OCI-LY3 (cell line): ENCODE measurements around the gene ZNF564.
"Not testable (repeated sequence)": the region's sequence is repeated elsewhere in the genome, so short reads cannot be mapped to it uniquely, and the experiment has no call there.

Experiments
- H2AFZ ChIP-seq: fragments of 200-600, 300-600 bp; shearing (Covaris generic); 2 replicates; pipeline ENCODE4 v1.6.0; 2014; ENCODE audit warnings: antibody characterized with exemption, low read depth, low read length
- H3K27ac ChIP-seq: fragments of 200-600, 300-600 bp; sonication (generic); 2 replicates; pipeline ENCODE4 v1.5.1; 2014; ENCODE audit warnings: mild to moderate bottlenecking, low read length, moderate library complexity, mixed read lengths
- H3K27me3 ChIP-seq: fragments of 200-600, 300-600 bp; sonication (generic); 2 replicates; pipeline ENCODE4 v1.6.1; 2014; ENCODE audit warnings: low read depth, low read length, mixed read lengths
- H3K36me3 ChIP-seq: fragments of 200-600, 300-600 bp; sonication (generic); replicated peaks from 2 replicates; pipeline ENCODE3; 2014; ENCODE audit warnings: low read depth, low read length, mixed read lengths
- H3K4me1 ChIP-seq: fragments of 300-600, 200-600 bp; sonication (generic); 2 replicates; pipeline ENCODE4 v1.6.1; 2014; ENCODE audit warnings: low read length, mixed read lengths
- H3K4me2 ChIP-seq: fragments of 200-600, 300-600 bp; sonication (generic); 2 replicates; pipeline ENCODE4 v1.6.1; 2014; ENCODE audit warnings: low read length, mixed read lengths
- H3K4me3 ChIP-seq: fragments of 300-600, 200-600 bp; sonication (generic); 2 replicates; pipeline ENCODE4 v1.5.1; 2014; ENCODE audit warnings: antibody characterized with exemption, mild to moderate bottlenecking, low read length, moderate library complexity
- H3K79me2 ChIP-seq: fragments of 300-600, 200-600 bp; shearing (Covaris generic); 2 replicates; pipeline ENCODE4 v1.6.1; 2014; ENCODE audit warnings: mild to moderate bottlenecking, low read length, mixed read lengths
- H3K9ac ChIP-seq: fragments of 300-600, 200-600 bp; shearing (Covaris generic); 2 replicates; pipeline ENCODE4 v1.6.0; 2014; ENCODE audit warnings: mild to moderate bottlenecking, low read length, moderate library complexity
- H3K9me3 ChIP-seq: fragments of 200-600, 300-600 bp; shearing (Covaris generic); 2 replicates; pipeline ENCODE4 v1.6.1; 2014; ENCODE audit warnings: low read length, mixed read lengths; ENCODE audit not compliant: insufficient read depth
- H4K20me1 ChIP-seq: fragments of 200-600, 300-600 bp; sonication (generic); 2 replicates; pipeline ENCODE4 v1.6.1; 2016; ENCODE audit warnings: low read length, mixed read lengths; ENCODE audit not compliant: insufficient read depth
- EZH2phosphoT487 ChIP-seq: fragments of 200-600 bp; shearing (Covaris generic); IDR thresholded peaks from 2 replicates; pipeline ENCODE4 v1.6.1; 2018; ENCODE audit warnings: antibody characterized with exemption, mixed run types, low read depth
- TF ChIP-seq, protein P1 (sequence below): fragments of 200-600, 300-600 bp; sonication (generic); IDR thresholded peaks from 2 replicates; pipeline ENCODE4 v1.5.1; 2014; ENCODE audit warnings: antibody characterized with exemption, low read length, low read depth

Gene ZNF564

GRCh38 chr19:12494260-12494860 is 56.9 kb downstream of the ZNF564 start:
- no peak overlapping the region for H3K27ac ChIP-seq
- peaks cover 3% of the 10 kb centered on the region; the same call in 1 of the 2 replicates for H3K4me1 ChIP-seq
- H3K4me3 ChIP-seq, result peak overlapping the region; percentile 83
- no peaks in the 10 kb centered on the region for H3K36me3 ChIP-seq
- H3K79me2 ChIP-seq, result no peaks in the 10 kb centered on the region
- peak overlapping the region; percentile 67; the same call in 1 of the 2 replicates for H3K9ac ChIP-seq
- H4K20me1 ChIP-seq, result no peaks in the 10 kb centered on the region
- TF ChIP-seq EZH2phosphoT487, result no peak
- TF ChIP-seq, protein P1, sequence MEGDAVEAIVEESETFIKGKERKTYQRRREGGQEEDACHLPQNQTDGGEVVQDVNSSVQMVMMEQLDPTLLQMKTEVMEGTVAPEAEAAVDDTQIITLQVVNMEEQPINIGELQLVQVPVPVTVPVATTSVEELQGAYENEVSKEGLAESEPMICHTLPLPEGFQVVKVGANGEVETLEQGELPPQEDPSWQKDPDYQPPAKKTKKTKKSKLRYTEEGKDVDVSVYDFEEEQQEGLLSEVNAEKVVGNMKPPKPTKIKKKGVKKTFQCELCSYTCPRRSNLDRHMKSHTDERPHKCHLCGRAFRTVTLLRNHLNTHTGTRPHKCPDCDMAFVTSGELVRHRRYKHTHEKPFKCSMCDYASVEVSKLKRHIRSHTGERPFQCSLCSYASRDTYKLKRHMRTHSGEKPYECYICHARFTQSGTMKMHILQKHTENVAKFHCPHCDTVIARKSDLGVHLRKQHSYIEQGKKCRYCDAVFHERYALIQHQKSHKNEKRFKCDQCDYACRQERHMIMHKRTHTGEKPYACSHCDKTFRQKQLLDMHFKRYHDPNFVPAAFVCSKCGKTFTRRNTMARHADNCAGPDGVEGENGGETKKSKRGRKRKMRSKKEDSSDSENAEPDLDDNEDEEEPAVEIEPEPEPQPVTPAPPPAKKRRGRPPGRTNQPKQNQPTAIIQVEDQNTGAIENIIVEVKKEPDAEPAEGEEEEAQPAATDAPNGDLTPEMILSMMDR, result no peak
- no peak overlapping the region for H2AFZ ChIP-seq
- peak overlapping the region; percentile 81 for H3K4me2 ChIP-seq
- no peaks in the 10 kb centered on the region for H3K27me3 ChIP-seq
- 0 out of 2 replicates have a peak, but pooled peaks cover 3% of the 10 kb centered on the region for H3K9me3 ChIP-seq

- H3K9ac ChIP-seq, H3K4me2 ChIP-seq, H3K36me3 ChIP-seq, H3K4me3 ChIP-seq, H4K20me1 ChIP-seq, H3K79me2 ChIP-seq, H2AFZ ChIP-seq, H3K27me3 ChIP-seq, H3K9me3 ChIP-seq, H3K27ac ChIP-seq: not testable (repeated sequence)
- peaks cover 13% of the 10 kb centered on the region for H3K4me1 ChIP-seq
Measured at GRCh38 chr19:12486265-12486783, 65.0 kb downstream of the ZNF564 start.

- peak overlapping the region; percentile 94 for H3K4me2 ChIP-seq
- no peak overlapping the region for H3K27ac ChIP-seq
- H3K4me3 ChIP-seq, result peak overlapping the region; percentile 81; the same call in 1 of the 2 replicates
- H3K9me3 ChIP-seq, result no peaks in the 10 kb centered on the region
- H3K4me1 ChIP-seq, result peaks cover 13% of the 10 kb centered on the region
- H3K9ac ChIP-seq, result no peak overlapping the region
- no peaks in the 10 kb centered on the region for H3K27me3 ChIP-seq
- peak overlapping the region; percentile 93; the same call in 1 of the 2 replicates for H2AFZ ChIP-seq
- H4K20me1 ChIP-seq, result no peaks in the 10 kb centered on the region
- no peaks in the 10 kb centered on the region for H3K36me3 ChIP-seq
- no peak for TF ChIP-seq EZH2phosphoT487
- TF ChIP-seq, protein P1, result no peak
- peaks cover 7% of the 10 kb centered on the region; the same call in 1 of the 2 replicates for H3K79me2 ChIP-seq
Measured at GRCh38 chr19:12485571-12485970, 65.7 kb downstream of the ZNF564 start.

- no peaks in the 10 kb centered on the region for H4K20me1 ChIP-seq
- H3K4me1 ChIP-seq, result peaks cover 13% of the 10 kb centered on the region
- H3K36me3 ChIP-seq, result no peaks in the 10 kb centered on the region
- H3K9ac ChIP-seq, result peak overlapping the region; percentile 77
- H3K9me3 ChIP-seq, result no peaks in the 10 kb centered on the region
- no peak overlapping the region for H3K27ac ChIP-seq
- H3K4me2 ChIP-seq, result peak overlapping the region; percentile 94
- H3K4me3 ChIP-seq, result peak overlapping the region; percentile 81
- peak overlapping the region; percentile 93 for H2AFZ ChIP-seq
- peaks cover 7% of the 10 kb centered on the region; the same call in 1 of the 2 replicates for H3K79me2 ChIP-seq
- no peaks in the 10 kb centered on the region for H3K27me3 ChIP-seq
- TF ChIP-seq, protein P1, result no peak
- TF ChIP-seq EZH2phosphoT487, result no peak
Measured at GRCh38 chr19:12485052-12485416, 66.2 kb downstream of the ZNF564 start.
